HG02798 (cell line): Measurements from ENCODE around the gene STX1A.
"Not testable (repeated sequence)": the region's sequence is repeated elsewhere in the genome, so short reads cannot be mapped to it uniquely, and the experiment has no call there.

Source experiments
- ATAC-seq: cut with Tn5 transposase; IDR thresholded peaks from one replicate; pipeline ENCODE4 v1.9.1; 2021; ENCODE audit warnings: mild to moderate bottlenecking; ENCODE audit not compliant: unreplicated experiment, poor library complexity

Gene STX1A

DNA sequence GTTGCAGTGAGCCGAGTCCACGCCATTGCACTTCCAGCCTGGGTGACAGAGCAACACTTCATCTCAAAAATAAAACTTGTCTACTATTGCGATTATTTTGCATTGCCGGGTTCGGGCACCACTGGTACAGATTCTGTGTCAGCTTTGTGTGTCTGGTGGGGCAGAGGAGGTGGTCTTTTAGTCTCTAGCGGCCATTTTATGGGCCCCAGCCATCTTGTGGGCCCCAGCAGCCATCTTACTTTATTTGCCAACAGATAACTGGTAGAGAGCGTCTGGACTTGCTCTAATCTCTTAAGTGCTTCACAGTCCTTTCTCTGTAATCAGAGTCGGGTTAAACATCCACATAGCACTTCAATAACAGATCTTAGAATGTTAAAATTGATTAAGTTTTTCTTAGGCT, 31.2 kb downstream of the STX1A start:
- ATAC-seq, result no peak

- no peak for ATAC-seq
Observed at GRCh38 chr7:73685311-73685710, 34.2 kb downstream of the STX1A start.

DNA sequence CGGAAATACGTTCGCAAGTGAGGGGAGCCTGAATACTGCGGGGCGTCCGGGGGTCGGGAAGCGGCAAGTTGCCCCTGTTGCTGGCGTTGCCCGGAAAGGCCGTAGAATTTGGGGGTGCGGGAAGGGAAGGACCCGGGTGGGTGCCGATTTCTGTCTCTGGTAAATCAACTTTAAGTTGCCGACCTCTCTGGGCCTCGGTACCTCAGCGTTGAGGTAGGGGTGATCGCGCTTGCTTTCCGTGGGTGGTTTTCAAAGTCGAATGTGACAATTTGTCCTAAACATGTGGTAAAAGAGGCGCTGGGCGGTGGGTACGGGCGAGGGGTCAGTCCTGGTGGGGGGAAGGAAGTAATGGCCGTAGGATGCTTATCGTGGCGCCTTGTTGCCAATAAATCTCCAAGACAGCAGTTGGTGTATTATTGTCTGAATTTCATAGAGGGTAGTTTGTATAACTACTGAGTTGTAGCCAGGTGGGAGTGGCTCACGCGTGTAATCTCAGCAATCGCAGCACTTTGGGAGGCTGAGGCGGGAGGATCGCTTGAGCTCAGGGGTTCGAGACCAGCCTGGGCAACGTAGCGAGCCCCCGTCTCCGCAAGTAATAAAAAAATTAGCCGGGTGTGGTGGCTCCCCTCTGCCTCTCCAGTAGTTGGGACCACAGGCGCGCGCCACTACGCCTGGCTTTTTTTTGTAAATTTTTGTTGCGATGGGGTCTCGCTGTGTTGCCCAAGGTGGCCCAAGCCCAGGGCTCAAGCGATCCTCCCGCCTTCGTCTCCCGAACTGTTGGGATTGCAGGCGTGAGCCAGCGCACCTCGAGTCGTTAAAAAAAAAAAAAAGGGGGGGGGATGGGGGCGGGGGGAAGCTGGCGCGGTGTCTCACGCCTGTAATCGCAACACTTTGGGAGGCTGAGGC, 35.4 kb downstream of the STX1A start:
- no peak for ATAC-seq

- ATAC-seq, result peak; percentile 92
Observed at GRCh38 chr7:73683056-73683787, 36.2 kb downstream of the STX1A start, which contains the start of the genes BUD23 and DNAJC30. Gene BUD23, plus strand, starts transcription at chr7:73683597. Its CDS starts 29 bp downstream, at chr7:73683626. Gene DNAJC30, minus strand, starts transcription at chr7:73683453. Its CDS starts 30 bp downstream, at chr7:73683423.

GRCh38 chr7:73682745-73683055, 36.8 kb downstream of the STX1A start:
- peak; percentile 10 for ATAC-seq

GRCh38 chr7:73681031-73681430, 38.4 kb downstream of the STX1A start:
- ATAC-seq, result no peak

DNA sequence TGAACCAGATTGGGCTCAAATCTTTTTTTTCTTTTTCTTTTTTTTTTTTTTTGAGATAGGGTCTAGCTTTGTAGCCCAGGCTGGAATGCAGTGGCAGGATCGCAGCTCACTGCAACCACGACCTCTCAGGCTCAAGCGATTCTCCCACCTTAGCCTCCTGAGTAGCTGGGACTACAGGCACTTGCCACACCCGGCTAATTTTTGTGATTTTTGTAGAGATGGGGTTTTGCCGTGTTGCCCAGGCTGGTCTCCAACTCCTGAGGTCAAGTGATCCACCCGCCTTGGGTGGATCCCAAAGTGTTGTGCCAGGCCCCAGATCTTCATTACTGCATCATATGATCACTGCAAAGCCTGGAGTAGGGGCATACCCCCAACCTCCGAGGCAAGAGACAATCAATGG, 39.0 kb downstream of the STX1A start:
- no peak for ATAC-seq

- ATAC-seq, result no peak
Observed at GRCh38 chr7:73679709-73680108, 39.8 kb downstream of the STX1A start.

- ATAC-seq, result no peak
Observed at GRCh38 chr7:73678862-73679261, 40.6 kb downstream of the STX1A start.

- ATAC-seq, result not testable (repeated sequence)
Observed at GRCh38 chr7:73676062-73676461, 43.4 kb downstream of the STX1A start.

DNA sequence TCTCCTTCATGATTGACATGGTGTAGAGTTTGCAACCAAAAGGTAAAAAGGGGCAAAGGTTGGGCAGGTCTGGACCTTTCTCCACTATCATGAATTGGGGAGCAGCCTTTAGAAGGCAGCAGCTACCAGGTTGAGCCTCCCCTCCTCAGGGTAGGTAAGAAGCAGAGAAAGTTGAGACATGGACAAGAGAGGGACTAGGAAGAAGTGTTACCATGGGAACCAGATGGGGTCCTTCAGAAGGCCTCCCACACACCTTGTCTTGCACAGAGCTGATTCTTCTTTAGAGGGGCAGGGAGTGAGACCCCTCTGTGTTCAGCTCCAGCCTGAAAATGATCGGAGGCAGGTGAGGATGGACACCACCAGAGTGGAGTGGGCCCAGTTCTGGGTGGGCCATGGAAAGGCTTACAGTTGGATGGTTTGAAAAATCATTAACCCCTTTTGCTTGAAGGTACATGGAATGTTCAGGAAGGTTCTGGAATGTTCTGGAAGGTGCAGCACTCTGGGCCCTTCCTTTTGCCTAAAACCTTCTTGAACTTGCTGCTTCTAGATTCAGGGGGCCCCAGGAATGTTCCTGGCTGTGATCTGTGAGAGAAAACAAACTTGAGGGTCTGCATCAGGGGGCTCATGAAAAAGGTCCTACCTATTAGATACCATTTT, 44.9 kb downstream of the STX1A start:
- no peak for ATAC-seq

DNA sequence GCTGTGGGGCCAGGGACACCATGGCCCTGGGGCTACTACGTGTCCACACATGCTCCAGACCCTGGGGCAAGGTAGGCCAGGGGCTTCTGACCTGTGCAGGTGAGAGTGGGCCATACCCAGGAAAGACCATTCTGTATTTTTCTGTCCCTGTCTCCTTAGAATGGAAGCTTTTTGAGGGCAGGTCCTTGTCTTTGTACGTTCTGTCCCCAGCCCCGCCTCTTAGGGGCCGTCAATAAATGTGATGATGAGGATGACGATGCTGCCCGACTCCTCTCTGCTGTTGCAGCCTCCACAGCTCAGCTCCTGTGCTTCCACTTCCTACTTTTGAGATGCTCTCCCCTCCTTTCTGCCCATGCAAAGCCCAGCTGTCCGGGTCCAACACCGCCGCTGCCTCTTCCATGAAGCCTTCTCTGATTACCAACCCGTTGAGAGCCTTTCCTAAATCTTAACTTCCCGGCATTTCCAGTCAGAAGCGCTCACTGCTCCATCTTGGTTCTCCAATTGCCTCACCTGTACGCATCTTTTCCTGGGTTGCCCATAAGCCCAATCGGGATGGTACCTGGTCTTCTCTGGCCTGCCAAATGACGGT, 47.5 kb downstream of the STX1A start:
- no peak for ATAC-seq

DNA sequence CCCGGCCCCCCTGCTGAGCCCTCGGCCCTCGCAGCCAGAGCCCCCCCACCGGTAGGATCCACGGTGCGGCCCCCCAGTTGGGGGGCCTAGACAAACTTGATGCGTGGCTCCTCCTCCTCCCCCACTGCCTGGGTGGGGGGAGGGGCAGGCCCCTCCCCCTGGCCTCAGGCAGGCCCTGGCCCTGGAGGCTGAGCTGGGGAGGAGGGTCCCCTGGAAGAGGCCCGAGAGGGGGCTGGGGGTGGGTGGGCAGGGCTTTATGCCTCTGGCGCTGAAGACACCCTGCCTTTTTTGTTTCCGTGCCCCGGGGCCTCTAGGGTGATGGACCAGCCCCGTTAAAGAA, 48.2 kb downstream of the STX1A start:
- no peak for ATAC-seq

DNA sequence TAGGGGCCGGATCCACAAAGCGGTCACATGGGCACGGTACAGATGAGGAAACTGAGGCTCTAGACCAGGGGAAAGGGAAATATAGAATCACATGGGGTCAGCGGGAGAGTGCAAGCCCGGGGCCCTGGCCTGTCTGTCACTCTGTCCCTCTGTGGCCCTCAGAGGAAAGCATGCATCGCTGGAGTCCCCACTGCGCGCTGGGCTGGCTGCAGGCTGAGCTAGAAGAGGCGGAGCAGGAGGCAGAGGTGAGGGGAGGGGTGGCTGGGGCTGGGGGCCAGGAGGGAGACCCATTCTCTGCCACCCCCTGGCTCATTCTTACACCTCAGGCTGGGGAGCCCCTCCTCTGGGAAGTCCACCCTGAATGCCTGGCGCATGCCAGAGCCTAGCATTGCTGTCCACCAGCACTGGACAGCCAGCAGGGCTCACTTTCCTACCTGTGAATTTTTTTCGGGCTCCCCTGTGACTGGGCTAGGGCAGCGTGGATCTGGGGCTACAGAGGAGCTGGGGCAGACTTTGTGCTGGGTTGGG, 49.5 kb downstream of the STX1A start:
- no peak for ATAC-seq

DNA sequence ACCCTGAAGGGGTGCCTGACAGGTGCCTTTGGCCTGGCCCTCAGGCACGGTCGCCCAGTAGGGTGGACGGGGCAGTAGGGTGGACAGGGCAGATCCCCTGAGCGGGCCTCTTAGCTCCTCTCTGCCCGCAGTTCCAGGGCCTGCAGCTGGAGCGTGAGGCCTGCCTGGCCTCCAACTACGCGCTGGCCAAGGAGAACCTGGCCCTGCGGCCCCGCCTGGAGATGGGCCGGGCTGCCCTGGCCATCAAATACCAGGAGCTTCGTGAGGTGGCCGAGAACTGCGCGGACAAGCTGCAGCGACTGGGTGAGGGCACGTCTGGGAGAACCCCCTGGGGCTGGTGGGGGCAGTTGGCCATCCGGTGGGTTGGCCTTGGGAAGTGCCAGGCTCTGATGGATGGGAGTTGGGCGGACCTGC, 50.2 kb downstream of the STX1A start:
- no peak for ATAC-seq

DNA sequence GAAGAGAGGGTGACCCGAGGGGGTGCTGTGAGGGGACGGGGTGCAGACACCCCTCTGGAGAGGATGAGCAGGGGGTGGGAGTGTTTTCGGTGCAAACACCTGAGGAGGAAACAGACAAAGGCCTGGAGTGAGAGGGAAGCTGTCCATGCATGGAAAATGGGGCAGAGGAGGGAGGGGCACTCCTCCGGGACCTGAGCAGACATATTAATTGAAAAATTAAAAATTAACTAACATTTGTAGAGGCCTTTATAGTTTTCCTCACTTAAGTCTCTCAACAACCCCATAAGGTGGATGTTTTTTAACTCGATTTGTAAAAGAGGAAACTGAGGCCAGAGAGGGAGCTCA, 50.6 kb downstream of the STX1A start:
- no peak for ATAC-seq

GRCh38 chr7:73668103-73668885, 51.2 kb downstream of the STX1A start:
- peak; percentile 2 for ATAC-seq

- ATAC-seq, result peak; percentile 92
Observed at GRCh38 chr7:73667344-73668102, 51.9 kb downstream of the STX1A start, which contains the start of gene VPS37D. Gene VPS37D, plus strand, starts transcription at chr7:73667831. Its CDS starts 128 bp downstream, at chr7:73667959.

GRCh38 chr7:73663033-73663432, 56.4 kb downstream of the STX1A start:
- no peak for ATAC-seq
